Gastrocnemius medialis (tissue), 4 donors: ENCODE results near the gene FKRP. TPM values are rescaled to one million over a fixed set of nuclear protein-coding genes. Genes with fewer than 3 reads are reported as not detected.

Experiments used
- ATAC-seq, 2 donors: fragments of 150-250 bp; one replicate each; pipeline ENCODE4 v1.9.1; 2016
- DNase-seq, 2 donors: peaks; one replicate each; pipeline ENCODE4 v3.0.0-alpha.2; 2019
- H3K27ac ChIP-seq, 4 donors: fragments of 200-600 bp; sonication (generic); 1 replicate in 1 of 4; 2 replicates in 3 of 4; pipeline ENCODE4 v1.5.1; 2016 to 2018; ENCODE audit warnings: mild to moderate bottlenecking in 2 of 4, moderate library complexity in 1 of 4
- H3K27me3 ChIP-seq, 3 donors: fragments of 200-600 bp; sonication (generic) in 2 of 3; 1 replicate in 1 of 3; 2 replicates in 2 of 3; pipeline versions ENCODE4 v1.5.1 to v1.6.0; 2016 to 2019; ENCODE audit warnings: mild to moderate bottlenecking in 1 of 3, moderate library complexity in 1 of 3
- H3K36me3 ChIP-seq, 2 donors: fragments of 200-600 bp; sonication (generic) in 1 of 2; one replicate each; pipeline ENCODE4 v1.5.1; 2017 to 2018
- H3K4me1 ChIP-seq, 2 donors: fragments of 200-600 bp; sonication (generic) in 1 of 2; one replicate each; pipeline ENCODE4 v1.5.1; 2016 to 2017; ENCODE audit warnings: mild to moderate bottlenecking in 2 of 2
- H3K4me3 ChIP-seq, 4 donors: fragments of 200-600 bp; sonication (generic) in 3 of 4; 1 replicate in 1 of 4; 2 replicates in 3 of 4; pipeline ENCODE4 v1.5.1; 2016 to 2019; ENCODE audit warnings: mild to moderate bottlenecking in 2 of 4
- H3K9me3 ChIP-seq, 3 donors: fragments of 200-600 bp; sonication (generic) in 2 of 3; 1 replicate in 1 of 3; 2 replicates in 2 of 3; pipeline ENCODE4 v1.5.1; 2016 to 2019
- POLR2A ChIP-seq, 2 donors: fragments of 450-650 bp; IDR thresholded peaks; one replicate each; pipeline ENCODE4 v1.6.1; 2017; ENCODE audit warnings: antibody characterized with exemption in 2 of 2, mild to moderate bottlenecking in 2 of 2, moderate library complexity in 2 of 2
- in situ Hi-C, 4 donors: fragments of 200-750 bp; cut with MboI; loops; one replicate each; pipeline versions ENCODE4 v1.15.0 to v1.8.0; 2017; ENCODE audit warnings: low sequenced_read_pairs in 4 of 4
- intact Hi-C: fragments of 100-400 bp; cut with DNase I; formaldehyde crosslinking; loops from one replicate; pipeline ENCODE4 v1.15.1; 2023; ENCODE audit warnings: low total_unique reads
- microRNA counts, 2 donors: library from miRNA; unstranded; fragments of <30 nt; microRNA quantifications; one replicate each; lab custom pipeline; 2016
- microRNA-seq, 2 donors: library from miRNA; unstranded; fragments of <30 nt; microRNA quantifications; one replicate each; pipeline ENCODE4, GENCODE V29; 2016; ENCODE audit warnings: borderline replicate concordance in 2 of 2
- total RNA-seq, 4 donors: library from RNA; depleted of rRNA; stranded (reverse); fragments of >200 nt; gene quantifications; one replicate each; pipeline versions ENCODE4 v1.1.0 to v1.2.3, GENCODE V29; 2016
- TF ChIP-seq, protein P1 (sequence below), 5 experiments: fragments of 450-650 bp in 3 of 5; fragments of 200-600 bp in 2 of 5; sonication (generic) in 2 of 5; IDR thresholded peaks in 4 of 5; conservative IDR thresholded peaks in 1 of 5; 1 replicate in 4 of 5; 2 replicates in 1 of 5; pipeline ENCODE4 v1.5.1; 2016 to 2019; ENCODE audit warnings: antibody characterized with exemption in 5 of 5, mild to moderate bottlenecking in 3 of 5, moderate library complexity in 3 of 5

The FKRP gene
- total RNA-seq, 4 donors from 2014 or later = 16.5 to 23.0 (median 18.9) TPM

DNA sequence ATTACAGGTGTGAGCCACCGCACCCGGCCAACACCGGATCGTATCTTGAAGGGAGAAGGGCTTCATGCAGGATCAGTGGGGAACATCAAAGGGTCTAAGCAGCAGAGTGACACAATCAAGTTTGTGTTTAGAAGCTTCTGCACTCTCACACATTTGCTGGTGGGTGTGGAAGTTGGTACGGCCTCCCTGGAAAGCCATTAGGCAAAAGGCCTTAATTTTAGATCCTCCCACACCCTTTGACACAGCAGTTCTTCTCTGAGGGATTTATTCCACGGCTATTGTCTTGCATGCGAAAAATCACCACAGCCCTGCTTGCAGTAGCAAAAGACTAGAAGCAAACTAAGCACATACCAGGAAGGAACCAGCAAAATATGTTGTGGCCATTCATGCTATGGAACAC lies 60.8 kb downstream of the FKRP start:
- intact Hi-C loops (no loop called here), in situ Hi-C loops (no loop called here)
- Histone ChIP-seq H3K4me1 (no peaks in the 10 kb centered on the region), H3K27ac (no peak overlapping the region), H3K36me3 (no peaks in the 10 kb centered on the region), H3K4me3 (no peak overlapping the region), H3K27me3 (no peaks in the 10 kb centered on the region), H3K9me3 (no peaks in the 10 kb centered on the region)
- DNase-seq (no peak), ATAC-seq (no peak)
- TF ChIP-seq, protein P1, sequence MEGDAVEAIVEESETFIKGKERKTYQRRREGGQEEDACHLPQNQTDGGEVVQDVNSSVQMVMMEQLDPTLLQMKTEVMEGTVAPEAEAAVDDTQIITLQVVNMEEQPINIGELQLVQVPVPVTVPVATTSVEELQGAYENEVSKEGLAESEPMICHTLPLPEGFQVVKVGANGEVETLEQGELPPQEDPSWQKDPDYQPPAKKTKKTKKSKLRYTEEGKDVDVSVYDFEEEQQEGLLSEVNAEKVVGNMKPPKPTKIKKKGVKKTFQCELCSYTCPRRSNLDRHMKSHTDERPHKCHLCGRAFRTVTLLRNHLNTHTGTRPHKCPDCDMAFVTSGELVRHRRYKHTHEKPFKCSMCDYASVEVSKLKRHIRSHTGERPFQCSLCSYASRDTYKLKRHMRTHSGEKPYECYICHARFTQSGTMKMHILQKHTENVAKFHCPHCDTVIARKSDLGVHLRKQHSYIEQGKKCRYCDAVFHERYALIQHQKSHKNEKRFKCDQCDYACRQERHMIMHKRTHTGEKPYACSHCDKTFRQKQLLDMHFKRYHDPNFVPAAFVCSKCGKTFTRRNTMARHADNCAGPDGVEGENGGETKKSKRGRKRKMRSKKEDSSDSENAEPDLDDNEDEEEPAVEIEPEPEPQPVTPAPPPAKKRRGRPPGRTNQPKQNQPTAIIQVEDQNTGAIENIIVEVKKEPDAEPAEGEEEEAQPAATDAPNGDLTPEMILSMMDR (IDR thresholded peaks at IDR 0.05 in 4 of 5, conservative IDR thresholded peaks at IDR 0.05 in 1 of 5) = no peak
- no peak for TF ChIP-seq POLR2A (IDR thresholded peaks at IDR 0.05)

MicroRNAs within 50 kb of the gene (microRNA counts, 767-probe panel; counts per million panel counts)
- 356 to 448 counts per million in 2 donors for microRNA hsa-miR-320e (lab: Ali Mortazavi, UCI)

Small RNA genes lying within 50 kb of the gene (microRNA-seq; reads per million reads assigned to microRNA genes)
- 2.4 to 3.4 reads per million in 2 donors for gene MIR320E

Other genes starting within 250 kb of the FKRP start
- gene CALM3, start 144.7 kb upstream of the FKRP start, total RNA-seq = 100 to 1,000 TPM; 109 to 170 (median 142) TPM
- 1 to 10 TPM in 3 of 4 donors, under 1 TPM in 1; 0.87 to 1.7 (median 1.3) TPM for gene PTGIR, start 121.0 kb upstream of the FKRP start, total RNA-seq
- not detected for gene GNG8, start 109.9 kb upstream of the FKRP start, total RNA-seq
- 1 to 10 TPM in 1 of 4 donors, under 1 TPM in 3; 0.26 to 1.0 (median 0.39) TPM for gene DACT3, start 84.9 kb upstream of the FKRP start, total RNA-seq
- 1 to 10 TPM; 4.2 to 7.2 (median 6.1) TPM for gene PRKD2, start 28.9 kb upstream of the FKRP start, total RNA-seq
- 10 to 100 TPM; 45.5 to 75.7 (median 57.9) TPM for gene STRN4, start 393 bp downstream of the FKRP start, total RNA-seq
- 10 to 100 TPM in 3 of 4 donors, 1 to 10 TPM in 1; 7.6 to 18.5 (median 10.7) TPM for gene SLC1A5, start 42.5 kb downstream of the FKRP start, total RNA-seq
- 10 to 100 TPM; 42.7 to 94.1 (median 64.9) TPM for gene AP2S1, start 104.8 kb downstream of the FKRP start, total RNA-seq
- gene ARHGAP35, start 114.9 kb downstream of the FKRP start, total RNA-seq = 10 to 100 TPM; 16.1 to 43.6 (median 32.7) TPM